Neutrophil (primary cell): ENCODE results near the gene ZC3H15.

ENCODE experiments used
- H3K27ac ChIP-seq: fragments of 200-600 bp; sonication (generic); 2 replicates; pipeline ENCODE4 v1.5.1; 2016; ENCODE audit warnings: mild to moderate bottlenecking, moderate library complexity
- H3K27me3 ChIP-seq: fragments of 200-600 bp; sonication (generic); 2 replicates; pipeline ENCODE4 v1.6.0; 2016; ENCODE audit warnings: mild to moderate bottlenecking
- H3K36me3 ChIP-seq: fragments of 200-600 bp; sonication (generic); 2 replicates; pipeline ENCODE4 v1.5.1; 2017
- H3K4me1 ChIP-seq, 2 experiments: fragments of 200-600 bp in 1 of 2; sonication (generic) in 1 of 2; 1 replicate in 1 of 2; 2 replicates in 1 of 2; pipeline versions ENCODE4 v1.5.1 to v1.6.1; 2013 to 2016; ENCODE audit warnings: low read depth in 1 of 2, low read length in 1 of 2, mild to moderate bottlenecking in 1 of 2, moderate library complexity in 1 of 2; ENCODE audit not compliant: control insufficient read depth in 1 of 2, insufficient read depth in 1 of 2
- H3K4me3 ChIP-seq, 2 experiments: fragments of 200-600 bp in 1 of 2; sonication (generic) in 1 of 2; 1 replicate in 1 of 2; 2 replicates in 1 of 2; pipeline ENCODE4 v1.5.1; 2013 to 2016; ENCODE audit warnings: low read depth in 1 of 2, low read length in 1 of 2, mild to moderate bottlenecking in 1 of 2, moderate library complexity in 1 of 2
- H3K9me3 ChIP-seq: fragments of 200-600 bp; sonication (generic); 2 replicates; pipeline ENCODE4 v1.5.1; 2016
- CTCF ChIP-seq: fragments of 200-600 bp; sonication (generic); IDR thresholded peaks from 2 replicates; pipeline ENCODE4 v1.5.1; 2016; ENCODE audit warnings: antibody characterized with exemption

Gene ZC3H15

GRCh38 chr2:186534406-186534805 lies 48.3 kb downstream of the ZC3H15 start:
- no peaks in the 10 kb centered on the region for H3K36me3 ChIP-seq
- no peak overlapping the region for H3K27ac ChIP-seq
- H3K27me3 ChIP-seq = no peaks in the 10 kb centered on the region
- TF ChIP-seq CTCF = no peak
- H3K4me3 ChIP-seq = no peak overlapping the region
- no peaks in the 10 kb centered on the region for H3K4me1 ChIP-seq
- H3K9me3 ChIP-seq = no peaks in the 10 kb centered on the region

- no peaks in the 10 kb centered on the region for H3K9me3 ChIP-seq
- no peak overlapping the region for H3K4me3 ChIP-seq
- no peaks in the 10 kb centered on the region for H3K4me1 ChIP-seq
- no peak overlapping the region for H3K27ac ChIP-seq
- H3K27me3 ChIP-seq = no peaks in the 10 kb centered on the region
- no peak for TF ChIP-seq CTCF
- no peaks in the 10 kb centered on the region for H3K36me3 ChIP-seq
Measured at GRCh38 chr2:186535861-186536260, 49.8 kb downstream of the ZC3H15 start.

GRCh38 chr2:186537019-186537418 lies 51.0 kb downstream of the ZC3H15 start:
- Histone ChIP-seq H3K27ac (no peak overlapping the region), H3K36me3 (no peaks in the 10 kb centered on the region), H3K4me3 (no peak overlapping the region), H3K4me1 (no peaks in the 10 kb centered on the region), H3K27me3 (no peaks in the 10 kb centered on the region), H3K9me3 (no peaks in the 10 kb centered on the region)
- no peak for TF ChIP-seq CTCF

- no peak for TF ChIP-seq CTCF
- H3K36me3 ChIP-seq = no peaks in the 10 kb centered on the region
- no peak overlapping the region for H3K4me3 ChIP-seq
- no peaks in the 10 kb centered on the region for H3K27me3 ChIP-seq
- H3K9me3 ChIP-seq = no peaks in the 10 kb centered on the region
- no peaks in the 10 kb centered on the region for H3K4me1 ChIP-seq
- H3K27ac ChIP-seq = no peak overlapping the region
Measured at GRCh38 chr2:186540941-186541340, 54.9 kb downstream of the ZC3H15 start.

- Histone ChIP-seq H3K9me3 (no peaks in the 10 kb centered on the region), H3K27ac (no peak overlapping the region), H3K4me3 (no peak overlapping the region), H3K4me1 (no peaks in the 10 kb centered on the region), H3K36me3 (no peaks in the 10 kb centered on the region), H3K27me3 (no peaks in the 10 kb centered on the region)
- no peak for TF ChIP-seq CTCF
Measured at GRCh38 chr2:186542002-186542401, 55.9 kb downstream of the ZC3H15 start.

GRCh38 chr2:186543561-186544131 lies 57.6 kb downstream of the ZC3H15 start:
- Histone ChIP-seq H3K36me3 (no peaks in the 10 kb centered on the region), H3K27ac (no peak overlapping the region), H3K27me3 (no peaks in the 10 kb centered on the region), H3K4me1 (no peaks in the 10 kb centered on the region), H3K9me3 (no peaks in the 10 kb centered on the region), H3K4me3 (no peak overlapping the region)
- no peak for TF ChIP-seq CTCF
